ENCODE measurements around the gene TBX21.
A peak's percentile ranks its signal among the peaks of the same experiment; 100 is the strongest.

The TBX21 gene

GRCh38 chr17:47774987-47775580, 42.0 kb downstream of the TBX21 start:
- DNase-seq, result no peak

- DNase-seq, result no peak
Observed at GRCh38 chr17:47776330-47777197, 43.5 kb downstream of the TBX21 start.

- DNase-seq, result no peak
Observed at GRCh38 chr17:47778184-47778635, 45.2 kb downstream of the TBX21 start.

GRCh38 chr17:47781397-47781796, 48.4 kb downstream of the TBX21 start:
- no peak for DNase-seq

- DNase-seq, result peak; percentile 10
Observed at GRCh38 chr17:47785538-47786123, 52.6 kb downstream of the TBX21 start.

GRCh38 chr17:47789611-47790561, 56.9 kb downstream of the TBX21 start:
- DNase-seq, result no peak

- DNase-seq, result no peak
Observed at GRCh38 chr17:47791025-47791424, 58.0 kb downstream of the TBX21 start.

GRCh38 chr17:47792457-47792856, 59.4 kb downstream of the TBX21 start:
- no peak for DNase-seq

GRCh38 chr17:47792979-47793378, 59.9 kb downstream of the TBX21 start:
- no peak for DNase-seq

Data from T1000 (cell line).